ENCODE results near the gene GSX2.

DNA sequence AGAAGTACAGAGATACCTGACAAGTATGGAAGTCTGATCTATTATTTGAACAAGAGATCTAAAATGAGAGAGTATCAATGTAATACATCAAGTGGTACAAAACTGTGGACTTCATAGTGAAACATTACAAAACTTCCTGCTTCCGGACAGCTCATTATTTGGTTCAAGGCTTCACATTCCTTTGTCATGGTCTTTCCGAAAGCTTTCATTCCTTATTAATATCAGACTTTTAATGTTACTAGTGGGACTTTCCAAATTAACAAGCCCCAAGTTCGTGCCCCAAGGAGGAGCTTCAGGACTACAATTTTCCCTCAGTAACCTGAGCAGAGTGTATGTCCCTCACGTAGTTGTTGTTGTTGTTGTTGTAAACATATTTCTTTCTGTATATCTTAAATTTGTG, 36.7 kb upstream of the GSX2 start:
- TF ChIP-seq POLR2A (IDR thresholded peaks at IDR 0.05; ENCODE audit: low read length) (no peak), GATA1 (IDR thresholded peaks at IDR 0.05; ENCODE audit: low read depth, low read length) (no peak)

Measured in erythroblast (primary cell).